GM20000 (cell line): ENCODE results near the gene ATP2B2.

Experiments used
- DNase-seq: peaks from one replicate; pipeline ENCODE4 v3.0.0; 2012; ENCODE audit warnings: low spot score
- TF ChIP-seq, protein P1 (sequence below): IDR thresholded peaks from 2 replicates; pipeline ENCODE4 v1.5.1; 2012; ENCODE audit warnings: mild to moderate bottlenecking, control low read depth; ENCODE audit errors: extremely low read depth, missing control alignments

ATP2B2 gene

DNA sequence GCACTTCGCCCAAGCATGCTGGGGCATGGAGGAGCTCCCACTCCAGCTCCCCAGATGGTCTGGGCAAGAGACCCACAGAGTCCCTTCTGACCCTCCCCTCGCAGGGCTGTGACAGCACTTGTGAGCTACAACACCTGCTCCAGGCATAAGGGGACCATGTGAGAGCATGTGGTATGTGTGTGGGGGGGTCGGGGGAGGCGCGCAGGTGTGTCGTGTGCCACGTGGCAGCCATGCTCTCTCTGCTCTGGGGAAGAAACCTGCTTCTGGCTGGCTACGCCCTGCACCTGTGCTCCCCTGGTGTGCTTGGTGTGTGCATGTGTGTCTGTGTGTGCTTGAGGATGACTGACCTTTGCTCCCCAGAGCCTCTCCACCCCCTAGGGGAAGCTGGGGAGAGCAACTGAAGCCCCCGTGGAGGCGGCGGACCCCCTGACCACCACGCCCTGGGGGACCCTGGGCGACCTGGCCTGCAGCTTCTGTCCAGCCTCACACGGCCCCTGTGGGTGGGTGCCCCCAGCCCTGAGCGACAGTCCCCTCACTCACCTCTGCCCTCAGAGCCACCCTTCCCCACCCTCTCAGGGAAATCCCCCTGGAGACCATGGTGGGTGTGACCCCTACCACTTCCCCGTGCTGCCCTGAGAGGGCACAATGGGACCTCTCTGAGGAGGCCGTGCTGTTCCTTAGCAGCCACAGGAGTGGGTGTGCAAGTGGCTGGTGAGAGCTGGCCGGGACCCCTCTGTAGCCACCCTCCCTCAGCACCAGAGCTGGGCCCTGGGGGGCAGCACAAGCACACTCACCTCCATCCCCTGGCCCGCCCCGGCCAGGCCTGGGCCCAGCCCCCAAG lies 167.8 kb downstream of the ATP2B2 start:
- no peak for DNase-seq
- TF ChIP-seq, protein P1, sequence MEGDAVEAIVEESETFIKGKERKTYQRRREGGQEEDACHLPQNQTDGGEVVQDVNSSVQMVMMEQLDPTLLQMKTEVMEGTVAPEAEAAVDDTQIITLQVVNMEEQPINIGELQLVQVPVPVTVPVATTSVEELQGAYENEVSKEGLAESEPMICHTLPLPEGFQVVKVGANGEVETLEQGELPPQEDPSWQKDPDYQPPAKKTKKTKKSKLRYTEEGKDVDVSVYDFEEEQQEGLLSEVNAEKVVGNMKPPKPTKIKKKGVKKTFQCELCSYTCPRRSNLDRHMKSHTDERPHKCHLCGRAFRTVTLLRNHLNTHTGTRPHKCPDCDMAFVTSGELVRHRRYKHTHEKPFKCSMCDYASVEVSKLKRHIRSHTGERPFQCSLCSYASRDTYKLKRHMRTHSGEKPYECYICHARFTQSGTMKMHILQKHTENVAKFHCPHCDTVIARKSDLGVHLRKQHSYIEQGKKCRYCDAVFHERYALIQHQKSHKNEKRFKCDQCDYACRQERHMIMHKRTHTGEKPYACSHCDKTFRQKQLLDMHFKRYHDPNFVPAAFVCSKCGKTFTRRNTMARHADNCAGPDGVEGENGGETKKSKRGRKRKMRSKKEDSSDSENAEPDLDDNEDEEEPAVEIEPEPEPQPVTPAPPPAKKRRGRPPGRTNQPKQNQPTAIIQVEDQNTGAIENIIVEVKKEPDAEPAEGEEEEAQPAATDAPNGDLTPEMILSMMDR: no peak

DNA sequence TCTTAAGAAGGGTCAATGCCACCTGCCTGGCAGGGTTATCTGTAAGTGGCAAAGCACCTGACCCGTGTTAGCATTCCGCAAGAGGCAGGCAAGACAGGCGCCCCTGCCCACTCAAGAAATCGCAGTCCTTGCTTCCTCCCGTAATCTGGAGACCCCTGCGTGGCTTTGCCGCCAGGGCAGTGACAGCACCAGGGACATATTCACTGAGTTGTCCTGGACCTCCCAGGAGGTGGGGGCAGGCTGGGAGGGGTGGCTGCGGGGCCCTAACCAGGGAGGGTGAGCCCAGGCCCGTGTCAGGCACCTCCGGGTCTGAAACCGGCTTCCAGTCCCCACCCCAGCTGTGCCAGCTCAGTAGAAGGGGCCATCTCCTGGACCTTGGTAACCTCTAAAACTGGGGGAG lies 168.6 kb downstream of the ATP2B2 start:
- DNase-seq: no peak
- TF ChIP-seq, protein P1: no peak

DNA sequence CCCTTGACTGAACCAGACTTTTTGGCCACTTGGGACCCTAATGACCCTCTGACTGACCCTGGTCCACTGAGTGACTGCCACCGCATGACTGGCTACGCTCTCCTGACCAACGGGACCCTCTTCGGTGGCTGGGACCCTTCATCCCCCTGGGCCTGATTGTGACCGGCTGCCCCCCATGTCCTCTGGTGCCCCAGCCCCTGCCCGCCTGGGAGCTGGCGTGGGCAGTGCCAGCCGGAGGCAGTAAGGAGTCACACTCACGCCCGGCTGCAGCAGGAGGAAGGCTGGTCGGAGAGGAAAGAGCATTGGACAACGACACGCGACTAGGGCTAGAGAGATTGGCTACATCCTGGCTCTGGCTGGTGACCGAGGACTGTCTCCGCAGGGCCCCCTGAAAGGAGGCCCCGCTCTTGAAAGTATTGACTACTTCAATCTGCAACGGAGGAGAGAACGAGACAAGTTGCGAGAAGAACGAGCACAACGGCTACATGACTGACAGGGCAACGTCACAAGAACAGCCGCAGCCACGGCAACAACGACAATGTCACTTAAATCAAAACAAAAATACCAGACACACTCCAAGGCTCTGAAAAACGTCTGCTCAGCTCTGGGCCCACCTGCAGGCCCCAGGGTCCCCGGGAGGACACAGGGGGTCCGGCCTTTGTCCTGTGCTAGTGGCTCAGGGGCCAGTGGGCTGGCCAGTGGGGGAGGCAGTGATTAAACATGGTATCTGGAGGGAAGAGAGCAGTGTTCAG lies 169.3 kb downstream of the ATP2B2 start:
- no peak for DNase-seq
- TF ChIP-seq, protein P1: no peak

DNA sequence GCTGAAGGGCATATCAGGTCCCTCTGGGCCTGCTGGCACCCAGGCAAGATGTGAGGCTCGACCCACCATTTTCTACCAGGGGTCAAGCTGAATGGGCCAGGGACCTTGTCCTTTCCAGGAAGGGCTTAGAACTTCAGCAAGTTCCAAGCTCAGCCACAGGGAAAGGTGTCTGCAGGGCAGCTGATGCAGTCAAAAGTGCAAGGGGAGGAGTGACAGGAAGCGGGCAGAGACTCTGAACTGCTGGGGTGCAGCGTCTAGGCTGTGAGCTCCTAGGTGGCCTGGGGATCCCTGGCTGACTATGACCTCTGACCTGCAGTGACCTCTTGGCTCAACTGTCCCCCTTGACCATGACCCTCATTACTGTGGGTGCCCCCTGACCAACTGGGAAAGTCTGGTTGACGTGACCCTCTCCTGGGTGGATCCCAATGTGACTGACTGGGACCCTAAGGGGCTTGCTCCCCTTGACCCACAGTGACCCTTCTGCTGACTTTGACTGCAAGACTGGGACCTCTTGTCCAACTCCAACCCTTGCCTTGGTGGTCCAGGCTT lies 170.1 kb downstream of the ATP2B2 start:
- TF ChIP-seq, protein P1: no peak
- no peak for DNase-seq

DNA sequence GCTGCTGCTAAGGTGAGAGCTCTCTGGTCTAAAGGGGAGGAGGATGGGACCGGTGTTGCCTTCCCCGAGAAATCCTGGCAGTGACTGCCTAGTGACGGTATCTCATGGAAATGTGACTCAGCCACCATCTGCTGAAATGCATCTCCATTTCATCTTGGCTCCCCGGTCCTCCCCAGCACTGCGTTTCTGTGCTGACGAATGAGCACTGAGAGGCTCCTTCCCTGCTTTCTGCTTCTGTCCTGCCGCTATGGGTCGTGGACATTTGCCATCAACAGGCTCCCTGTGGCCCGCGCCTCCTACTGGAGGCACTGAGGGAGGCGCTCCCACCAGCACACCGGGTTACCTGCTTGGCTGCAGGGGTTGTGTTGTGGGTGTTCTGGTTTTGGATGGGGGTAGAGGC lies 170.9 kb downstream of the ATP2B2 start:
- TF ChIP-seq, protein P1: no peak
- no peak for DNase-seq

DNA sequence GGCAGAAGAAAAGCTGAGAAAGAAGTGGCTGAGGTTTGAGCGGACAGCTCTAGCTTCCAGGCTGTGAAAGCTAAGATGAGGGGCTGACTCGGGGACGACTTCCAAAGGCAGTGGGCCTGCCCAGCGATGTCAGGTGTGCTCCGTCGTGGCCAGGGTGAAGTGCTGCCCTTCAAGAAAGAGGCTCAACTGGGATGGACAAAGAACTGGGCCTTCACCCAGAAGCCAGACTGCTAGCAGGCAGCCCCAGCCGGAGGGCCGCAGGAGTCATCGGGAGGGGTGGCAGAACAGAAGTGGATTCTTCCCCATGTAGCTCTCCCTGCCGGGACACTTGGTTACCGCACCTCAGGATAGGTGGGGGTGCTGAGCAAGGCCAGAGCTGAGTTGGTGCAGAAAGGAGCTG lies 171.3 kb downstream of the ATP2B2 start:
- DNase-seq: no peak
- TF ChIP-seq, protein P1: no peak

DNA sequence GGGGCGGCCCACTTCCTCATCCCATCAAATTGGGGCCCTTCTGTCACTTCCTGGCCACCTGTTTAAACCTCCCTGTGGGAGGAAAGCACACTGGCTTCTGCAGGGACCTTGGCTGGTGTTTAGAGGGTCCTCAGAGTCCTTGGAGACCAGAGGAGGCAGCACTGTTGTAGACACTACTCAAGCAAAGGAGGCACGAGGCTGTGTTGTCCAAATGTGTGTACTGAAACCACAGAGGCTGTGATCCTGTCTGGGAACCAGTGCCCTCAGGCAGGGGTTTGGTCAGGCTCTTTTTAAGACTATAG lies 172.1 kb downstream of the ATP2B2 start:
- no peak for DNase-seq
- TF ChIP-seq, protein P1: no peak
